ENCODE results near the gene TARM1.
"Not testable (repeated sequence)": the region's sequence is repeated elsewhere in the genome, so short reads cannot be mapped to it uniquely, and the experiment has no call there.

Gene TARM1
- total RNA-seq, result 0 reads per million in 4 experiments

- DNase-seq, result no peak
Measured at GRCh38 chr19:54081032-54081431, at the start of gene TARM1. Gene TARM1 (minus strand): TSS chr19:54081365. CDS start chr19:54081340, 25 bp downstream.

GRCh38 chr19:54129617-54129996 lies 48.4 kb upstream of the TARM1 start:
- DNase-seq, result no peak

DNA sequence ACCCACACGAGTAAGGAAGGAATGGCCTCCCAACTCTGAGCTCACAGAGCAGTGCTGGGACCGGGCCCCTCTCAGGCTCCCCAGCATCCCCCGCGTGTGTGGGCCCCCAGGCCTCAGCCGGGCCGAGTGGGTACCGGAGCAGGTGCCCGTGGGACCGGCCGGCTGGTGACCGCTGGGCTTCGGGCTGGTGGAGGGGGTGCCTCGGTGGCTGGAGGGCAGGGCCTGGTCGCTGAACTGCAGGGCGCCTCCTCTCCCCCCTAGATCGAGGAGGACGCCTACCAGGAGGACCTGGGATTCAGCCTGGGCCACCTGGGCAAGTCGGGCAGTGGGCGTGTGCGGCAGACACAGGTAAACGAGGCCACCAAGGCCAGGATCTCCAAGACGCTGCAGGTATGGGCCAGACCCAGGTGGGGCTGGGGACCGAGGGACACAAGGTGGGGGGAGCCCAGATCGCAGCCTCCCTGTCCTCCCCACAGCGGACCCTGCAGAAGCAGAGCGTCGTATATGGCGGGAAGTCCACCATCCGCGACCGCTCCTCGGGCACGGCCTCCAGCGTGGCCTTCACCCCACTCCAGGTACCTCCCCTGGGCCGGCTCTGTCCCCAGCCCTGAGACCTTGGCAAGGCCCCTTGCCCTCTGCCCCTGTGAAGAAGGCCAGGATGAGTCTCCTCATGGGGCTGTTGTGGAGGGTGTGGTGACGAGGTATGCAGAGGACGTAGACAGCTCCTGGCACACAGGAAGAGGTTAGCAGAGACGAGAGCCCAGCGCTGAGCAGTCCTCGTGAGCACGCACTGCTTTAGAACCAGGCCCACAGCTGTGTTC lies 47.8 kb upstream of the TARM1 start:
- DNase-seq, result no peak

GRCh38 chr19:54128441-54128725 lies 47.2 kb upstream of the TARM1 start:
- no peak for DNase-seq

DNA sequence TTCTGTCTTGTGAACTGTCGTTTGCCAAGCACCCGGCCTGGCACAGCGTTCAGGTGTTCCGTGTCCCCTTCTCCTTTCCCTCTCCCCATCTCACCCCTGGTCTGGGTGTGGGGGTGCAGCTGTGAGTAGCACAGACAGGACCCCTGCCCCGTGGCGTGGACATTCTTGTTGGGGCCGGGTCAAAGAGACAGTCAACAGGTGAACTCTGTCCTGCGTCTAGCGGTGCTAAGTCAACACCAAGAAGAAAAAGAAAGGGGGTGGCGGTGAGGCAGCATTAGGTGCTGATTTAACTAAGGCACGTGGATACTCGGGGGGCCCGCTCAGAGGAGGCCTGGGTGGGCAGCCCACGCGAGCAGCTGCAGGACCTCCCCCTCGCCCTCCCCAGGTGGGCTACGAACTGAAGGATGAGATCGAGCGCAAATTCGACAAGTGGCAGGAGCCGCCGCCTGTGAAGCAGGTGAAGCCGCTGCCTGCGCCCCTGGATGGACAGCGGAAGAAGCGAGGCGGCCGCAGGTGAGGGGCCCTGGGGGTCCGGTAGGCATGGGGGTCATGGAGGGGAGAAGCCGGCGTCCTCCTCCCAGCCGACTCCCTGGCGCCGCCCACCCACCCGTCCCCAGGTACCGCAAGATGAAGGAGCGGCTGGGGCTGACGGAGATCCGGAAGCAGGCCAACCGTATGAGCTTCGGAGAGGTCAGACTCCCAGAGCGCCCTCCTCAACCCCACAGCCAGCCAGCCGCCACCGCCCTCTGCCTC lies 46.7 kb upstream of the TARM1 start:
- DNase-seq, result no peak

DNA sequence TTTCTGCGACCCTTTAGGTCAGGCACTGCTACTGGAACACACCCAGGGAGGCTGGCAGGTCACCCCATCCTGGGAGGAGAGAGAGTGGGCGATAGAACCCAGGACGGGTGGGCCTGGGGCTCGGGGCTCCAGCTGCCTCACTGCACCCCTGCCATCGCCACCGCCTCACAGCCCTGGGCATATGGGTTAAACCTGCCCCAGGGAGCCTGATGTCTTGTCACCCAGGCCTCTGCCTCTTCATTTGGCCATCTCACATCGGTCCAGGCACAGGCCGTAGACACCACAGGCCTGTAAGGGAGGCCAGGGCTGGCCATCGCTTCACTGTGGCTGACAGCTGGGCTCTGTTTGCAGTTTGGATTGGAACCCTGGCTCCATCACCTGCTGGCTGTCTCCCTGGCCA lies 44.5 kb upstream of the TARM1 start:
- no peak for DNase-seq

- no peak for DNase-seq
Measured at GRCh38 chr19:54124393-54124792, 43.2 kb upstream of the TARM1 start.

DNA sequence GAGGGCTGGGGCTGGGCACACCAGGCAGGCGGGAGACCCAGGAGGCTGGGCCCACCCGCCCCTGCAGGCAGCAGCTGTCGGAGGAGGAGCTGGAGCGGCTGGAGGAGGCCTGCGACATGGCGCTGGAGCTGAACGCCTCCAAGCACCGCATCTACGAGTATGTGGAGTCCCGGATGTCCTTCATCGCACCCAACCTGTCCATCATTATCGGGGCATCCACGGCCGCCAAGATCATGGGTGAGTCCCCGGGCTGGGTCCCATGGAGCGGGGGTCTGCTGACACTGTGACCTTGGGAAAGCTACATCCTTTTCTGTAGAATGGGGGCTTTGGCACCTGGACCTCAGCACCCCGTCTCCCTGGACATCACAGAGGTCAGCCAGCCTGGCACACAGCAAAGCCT lies 42.5 kb upstream of the TARM1 start:
- DNase-seq, result no peak

DNA sequence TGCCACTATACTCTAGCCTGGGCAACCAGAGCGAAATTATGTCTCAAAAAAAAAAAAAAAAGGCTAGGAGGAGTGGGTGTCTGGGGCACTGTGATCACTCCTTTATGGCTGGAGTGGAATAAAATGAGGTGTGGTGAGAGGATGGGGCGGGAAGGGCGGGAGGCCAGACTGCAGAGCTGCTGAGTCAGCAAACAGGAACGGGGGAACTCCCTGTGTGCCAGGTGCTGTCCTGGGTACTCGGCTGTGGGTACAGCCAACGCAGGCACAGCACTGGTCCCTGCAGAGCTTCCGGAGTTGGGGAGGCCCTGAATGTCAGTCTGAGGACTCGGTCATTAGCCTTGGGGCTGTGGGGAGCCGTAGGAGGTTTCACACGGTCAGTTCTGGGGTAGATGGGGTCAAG lies 40.1 kb upstream of the TARM1 start:
- no peak for DNase-seq

DNA sequence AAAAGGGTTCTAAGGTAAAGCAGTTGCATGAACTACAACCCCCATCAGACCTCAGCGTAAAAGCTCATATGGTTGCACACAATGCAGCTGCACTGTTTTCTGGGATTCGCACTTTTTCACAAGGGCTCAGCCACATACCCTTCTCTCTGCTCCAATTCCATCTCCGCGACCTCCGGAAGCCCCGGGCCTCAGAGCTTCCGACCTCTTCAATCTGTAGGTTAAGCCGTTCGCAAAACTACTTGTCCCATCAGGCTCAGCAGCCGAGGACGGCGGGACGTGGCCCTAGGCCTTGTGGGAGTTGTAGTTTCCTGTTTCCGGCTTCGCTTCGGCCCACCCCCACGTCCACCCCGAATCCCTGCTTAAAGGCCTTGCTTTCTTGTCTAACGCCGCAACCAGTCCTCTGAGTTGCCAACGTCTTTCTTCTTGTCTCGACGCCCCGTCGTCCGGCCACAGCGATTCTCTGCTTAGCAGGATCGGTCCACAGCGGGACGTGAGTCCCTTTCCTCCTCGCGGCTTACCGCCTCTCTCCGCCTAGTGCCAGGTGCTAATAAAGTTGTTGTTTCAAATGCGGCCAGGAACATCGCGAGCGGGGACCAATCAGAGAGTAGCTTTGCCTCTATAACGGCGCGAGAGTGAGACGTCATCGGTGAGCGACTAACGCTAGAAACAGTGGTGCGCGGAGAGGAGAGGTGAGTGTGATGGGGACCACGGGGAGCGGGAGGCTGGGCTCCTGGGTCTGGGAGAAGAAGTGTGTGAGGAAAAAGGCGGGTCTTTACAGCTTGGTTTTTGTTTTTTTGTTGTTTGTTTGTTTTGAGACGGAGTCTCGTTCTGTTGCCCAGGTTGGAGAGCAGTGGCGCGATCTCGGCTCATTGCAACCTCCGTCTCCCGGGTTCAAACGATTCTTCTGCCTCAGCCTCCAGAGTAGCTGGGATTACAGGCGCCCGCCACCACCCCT lies 34.2 kb upstream of the TARM1 start, which contains the start of the genes PRPF31 and TFPT:
PRPF31 (plus strand) TSS at position 646 of the 955 bp plus-strand sequence. CDS start 2,525 bp downstream, outside the sequence.
TFPT (minus strand) TSS at position 549 of the 955 bp plus-strand sequence; CDS start at position 161, 388 bp downstream.
- peak; percentile 93 for DNase-seq

GRCh38 chr19:54114340-54115108 lies 33.4 kb upstream of the TARM1 start:
- peak; percentile 21 for DNase-seq

DNA sequence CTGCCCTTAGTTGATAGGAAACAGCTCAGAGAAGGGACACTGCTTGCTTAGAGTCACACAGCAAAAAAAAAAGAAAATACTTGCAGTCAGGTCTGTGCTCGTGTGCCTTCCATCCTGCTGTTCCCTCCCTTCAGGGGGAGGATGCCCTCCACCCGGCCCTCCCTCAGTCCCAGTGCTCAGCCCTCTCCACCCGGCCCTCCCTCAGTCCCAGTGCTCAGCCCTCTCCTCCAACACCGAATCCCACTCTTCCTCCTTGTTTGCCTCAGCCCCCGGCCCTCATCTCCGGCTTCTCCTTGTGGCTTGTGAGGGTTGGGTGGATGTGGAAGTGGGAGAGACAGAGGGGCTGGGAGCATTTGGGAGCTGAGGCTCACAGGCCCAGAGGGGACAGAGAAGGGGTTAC lies 28.5 kb upstream of the TARM1 start:
- no peak for DNase-seq

DNA sequence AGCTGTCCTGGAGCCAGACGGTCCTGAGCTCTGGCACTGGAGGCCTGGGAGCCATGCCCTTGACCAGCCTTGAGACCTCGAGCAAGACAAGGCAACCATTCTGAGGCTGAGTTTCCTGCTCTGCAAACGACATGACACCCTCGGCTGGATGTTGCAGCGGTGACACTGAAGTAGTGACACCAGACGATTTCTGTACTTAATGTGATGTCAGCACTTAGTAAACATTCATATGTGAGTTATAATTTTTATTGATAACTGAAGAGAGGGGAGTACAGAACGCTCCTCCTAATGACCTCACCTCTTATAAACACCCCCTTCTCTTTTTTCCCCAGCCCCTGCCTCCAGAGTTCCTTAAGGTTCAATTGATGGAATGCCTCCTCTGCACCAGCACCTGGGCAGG lies 27.3 kb upstream of the TARM1 start:
- DNase-seq, result no peak

- no peak for DNase-seq
Measured at GRCh38 chr19:54107876-54108490, 26.8 kb upstream of the TARM1 start.

GRCh38 chr19:54106716-54107115 lies 25.6 kb upstream of the TARM1 start:
- no peak for DNase-seq

- DNase-seq, result no peak
Measured at GRCh38 chr19:54105796-54106195, 24.6 kb upstream of the TARM1 start.

- DNase-seq, result no peak
Measured at GRCh38 chr19:54104998-54105715, 24.0 kb upstream of the TARM1 start.

DNA sequence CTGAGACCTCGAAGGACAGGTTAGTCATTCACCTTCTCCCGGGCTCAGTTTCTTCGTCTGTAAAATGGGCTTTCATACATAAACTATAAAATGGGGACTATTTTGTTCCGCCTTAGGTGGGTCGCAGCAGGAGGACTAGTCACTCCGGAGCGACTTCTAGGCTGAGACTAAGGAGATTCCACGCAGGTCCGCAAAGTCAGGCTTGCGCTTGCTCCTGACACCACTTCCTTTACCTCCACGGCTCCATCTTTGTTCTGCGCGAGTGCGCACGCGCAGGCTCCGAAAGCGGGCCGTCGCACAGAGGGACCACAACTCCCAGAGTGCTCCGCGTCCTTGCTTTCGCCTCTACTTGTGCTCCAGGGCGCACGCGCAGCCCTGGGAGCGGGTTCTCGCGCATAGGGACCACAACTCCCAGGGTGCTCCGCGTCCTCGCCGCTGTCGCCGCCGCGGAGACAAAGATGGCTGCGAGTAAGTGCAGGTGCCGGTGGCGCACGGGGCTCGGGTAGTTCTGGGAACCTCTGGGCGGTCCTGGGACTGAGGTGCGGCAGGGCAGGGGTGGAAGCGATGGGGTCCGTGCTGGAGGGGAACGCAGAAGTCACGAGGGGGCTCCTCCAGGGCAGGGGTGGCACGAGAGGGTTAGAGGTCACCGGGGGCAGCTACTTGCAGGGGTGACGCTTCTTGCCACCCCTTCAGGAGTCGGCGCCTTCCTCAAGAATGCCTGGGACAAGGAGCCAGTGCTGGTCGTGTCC lies 21.4 kb upstream of the TARM1 start, which contains the start of gene NDUFA3:
NDUFA3 (plus strand) TSS at position 435 of the 749 bp plus-strand sequence; CDS start at position 459, 24 bp downstream.
- DNase-seq, result peak; percentile 97

DNA sequence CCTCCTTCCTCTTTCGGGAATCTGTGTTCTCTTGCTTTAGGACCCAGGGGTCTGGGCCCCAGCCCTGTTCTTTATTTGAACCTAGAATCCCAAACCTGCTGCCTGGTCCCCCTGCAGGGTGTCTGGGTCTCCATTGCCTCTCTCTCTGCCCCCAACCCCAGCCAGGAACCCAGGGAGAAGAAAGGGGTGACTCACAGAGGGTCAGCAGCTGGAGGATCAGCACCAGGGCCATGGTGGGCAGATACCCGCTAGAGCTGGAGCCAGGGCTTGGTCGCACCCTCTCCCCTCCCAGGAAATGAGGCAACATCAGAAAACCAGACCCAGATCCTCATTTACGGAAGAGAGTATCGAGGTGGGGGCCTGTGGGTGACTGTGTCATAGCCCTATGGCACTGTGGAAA lies 19.4 kb upstream of the TARM1 start, which contains the start of gene OSCAR:
OSCAR (minus strand) TSS at position 243 of the 400 bp plus-strand sequence; CDS start at position 232, 11 bp downstream.
- DNase-seq, result no peak

DNA sequence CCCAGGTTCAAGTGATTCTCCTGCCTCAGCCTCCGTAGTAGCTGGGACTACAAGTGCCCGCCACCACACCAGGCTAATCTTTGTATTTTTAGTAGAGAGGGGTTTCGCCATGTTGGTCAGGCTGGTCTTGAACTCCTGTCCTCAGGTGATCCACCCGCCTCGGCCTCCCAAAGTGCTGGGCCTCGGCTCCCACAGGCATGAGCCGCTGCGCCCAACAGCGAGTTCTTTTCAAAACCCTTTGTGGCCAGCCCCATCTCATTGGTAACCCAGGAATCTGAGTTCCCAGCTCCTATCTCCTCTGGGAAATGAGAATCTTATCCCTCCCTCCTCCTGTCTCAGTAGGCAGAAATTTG lies 18.7 kb upstream of the TARM1 start:
- not testable (repeated sequence) for DNase-seq

All from effector CD8-positive, alpha-beta T cell (primary cell).